ENCODE results near the gene CYFIP2. TPM values are rescaled to one million over a fixed set of nuclear protein-coding genes. Genes with fewer than 3 reads are reported as not detected.

CYFIP2 gene
- total and polyA plus RNA-seq, 2 of the 13 experiments (the other 11 are each of a cell fraction or from before 2014, with no cell fraction given): 22.6 to 30.3 TPM

DNA sequence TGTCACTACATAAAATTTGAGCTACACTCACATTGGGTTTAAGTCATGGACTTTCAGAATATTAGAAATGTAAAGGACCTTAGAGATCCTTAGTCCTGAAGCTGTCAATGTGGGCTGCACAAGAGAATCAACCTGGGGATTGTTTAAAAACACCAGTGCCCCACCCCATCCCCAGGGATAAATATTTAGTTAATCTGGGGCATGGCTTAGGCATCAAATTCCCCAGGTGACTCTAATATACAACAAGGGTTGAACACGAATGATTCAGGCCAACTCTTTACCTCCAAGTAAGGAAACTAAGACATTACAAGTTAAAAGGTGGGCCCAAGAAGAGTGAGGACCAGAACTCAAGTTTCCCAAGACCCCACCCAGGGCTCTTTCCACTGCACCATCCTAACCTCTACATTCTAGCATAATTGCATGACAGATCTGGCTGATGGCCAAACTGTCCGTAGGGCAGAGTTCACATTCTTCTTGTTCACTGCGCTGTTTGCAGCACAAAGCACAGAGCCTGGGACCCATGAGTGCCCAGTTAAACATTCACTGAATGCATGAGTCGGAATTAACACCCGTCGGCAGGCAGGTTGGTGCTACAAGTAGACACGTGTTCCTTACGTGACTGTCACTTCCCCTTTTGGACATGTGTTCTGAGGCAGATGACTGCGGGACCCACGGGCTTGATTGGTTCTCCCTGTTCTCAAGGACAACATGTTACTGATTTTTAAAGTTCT lies 25.2 kb downstream of the CYFIP2 start (continued):
- TF ChIP-seq, protein P1, sequence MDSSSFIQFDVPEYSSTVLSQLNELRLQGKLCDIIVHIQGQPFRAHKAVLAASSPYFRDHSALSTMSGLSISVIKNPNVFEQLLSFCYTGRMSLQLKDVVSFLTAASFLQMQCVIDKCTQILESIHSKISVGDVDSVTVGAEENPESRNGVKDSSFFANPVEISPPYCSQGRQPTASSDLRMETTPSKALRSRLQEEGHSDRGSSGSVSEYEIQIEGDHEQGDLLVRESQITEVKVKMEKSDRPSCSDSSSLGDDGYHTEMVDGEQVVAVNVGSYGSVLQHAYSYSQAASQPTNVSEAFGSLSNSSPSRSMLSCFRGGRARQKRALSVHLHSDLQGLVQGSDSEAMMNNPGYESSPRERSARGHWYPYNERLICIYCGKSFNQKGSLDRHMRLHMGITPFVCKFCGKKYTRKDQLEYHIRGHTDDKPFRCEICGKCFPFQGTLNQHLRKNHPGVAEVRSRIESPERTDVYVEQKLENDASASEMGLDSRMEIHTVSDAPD (CRISPR knock-in tag; IDR thresholded peaks at IDR 0.05): peak; percentile 93
- TF ChIP-seq NR2F2 (IDR thresholded peaks at IDR 0.05; ENCODE audit: borderline replicate concordance, low read depth) (peak; percentile 72; the same call in 1 of the 2 replicates), HMG20A (CRISPR knock-in tag; IDR thresholded peaks at IDR 0.05; ENCODE audit: borderline replicate concordance) (peak; percentile 92), ZNF788 (CRISPR knock-in tag; IDR thresholded peaks at IDR 0.05; ENCODE audit: borderline replicate concordance) (peak; percentile 93; the same call in 1 of the 2 replicates), KLF15 (CRISPR knock-in tag; IDR thresholded peaks at IDR 0.05; ENCODE audit: borderline replicate concordance) (no peak; the same call in 1 of the 2 replicates), MEIS1 (CRISPR knock-in tag; IDR thresholded peaks at IDR 0.05; ENCODE audit: borderline replicate concordance) (peak; percentile 99), POGZ (CRISPR knock-in tag; IDR thresholded peaks at IDR 0.05) (peak; percentile 94), PHF5A (CRISPR knock-in tag; IDR thresholded peaks at IDR 0.05; ENCODE audit: low read depth, unreplicated experiment) (peak; percentile 85), ZNF644 (CRISPR knock-in tag; IDR thresholded peaks at IDR 0.05; ENCODE audit: low read depth) (peak; percentile 87), KDM2A (CRISPR knock-in tag; IDR thresholded peaks at IDR 0.05; ENCODE audit: borderline replicate concordance, low read depth) (peak; percentile 83), FOXA3 (CRISPR knock-in tag; IDR thresholded peaks at IDR 0.05) (peak; percentile 90), BRD4 (CRISPR knock-in tag; IDR thresholded peaks at IDR 0.05) (no peak), TEAD3 (CRISPR knock-in tag; optimal IDR thresholded peaks at IDR 0.05; ENCODE audit: borderline replicate concordance) (peak; percentile 99), ZNF496 (CRISPR knock-in tag; IDR thresholded peaks at IDR 0.05; ENCODE audit: insufficient replicate concordance) (no peak), ZNF567 (CRISPR knock-in tag; IDR thresholded peaks at IDR 0.05; ENCODE audit: borderline replicate concordance) (no peak), SCMH1 (CRISPR knock-in tag; IDR thresholded peaks at IDR 0.05; ENCODE audit: borderline replicate concordance) (no peak), CHD4 (IDR thresholded peaks at IDR 0.05; ENCODE audit: borderline replicate concordance, low read length) (peak; percentile 82; the same call in 1 of the 2 replicates), MTA1 (CRISPR knock-in tag; IDR thresholded peaks at IDR 0.05; ENCODE audit: borderline replicate concordance) (0 out of 2 replicates have a peak, but pooled peaks have one; percentile 65), ZEB1 (IDR thresholded peaks at IDR 0.05; ENCODE audit: insufficient replicate concordance, low read depth) (peak; percentile 33), SALL1 (CRISPR knock-in tag; IDR thresholded peaks at IDR 0.05) (peak; percentile 100), ZSCAN22 (CRISPR knock-in tag; IDR thresholded peaks at IDR 0.05) (no peak; the same call in 1 of the 2 replicates), ZNF354B (CRISPR knock-in tag; IDR thresholded peaks at IDR 0.05) (peak; percentile 77; the same call in 1 of the 2 replicates), ZNF124 (CRISPR knock-in tag; IDR thresholded peaks at IDR 0.05) (peak; percentile 84; the same call in 1 of the 2 replicates)
- TF ChIP-seq, protein P2, sequence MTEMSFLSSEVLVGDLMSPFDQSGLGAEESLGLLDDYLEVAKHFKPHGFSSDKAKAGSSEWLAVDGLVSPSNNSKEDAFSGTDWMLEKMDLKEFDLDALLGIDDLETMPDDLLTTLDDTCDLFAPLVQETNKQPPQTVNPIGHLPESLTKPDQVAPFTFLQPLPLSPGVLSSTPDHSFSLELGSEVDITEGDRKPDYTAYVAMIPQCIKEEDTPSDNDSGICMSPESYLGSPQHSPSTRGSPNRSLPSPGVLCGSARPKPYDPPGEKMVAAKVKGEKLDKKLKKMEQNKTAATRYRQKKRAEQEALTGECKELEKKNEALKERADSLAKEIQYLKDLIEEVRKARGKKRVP (CRISPR knock-in tag; IDR thresholded peaks at IDR 0.05): peak in 1 of 2 experiments; percentile 77; a peak in 2 of 4 replicates
- TF ChIP-seq, protein P3, sequence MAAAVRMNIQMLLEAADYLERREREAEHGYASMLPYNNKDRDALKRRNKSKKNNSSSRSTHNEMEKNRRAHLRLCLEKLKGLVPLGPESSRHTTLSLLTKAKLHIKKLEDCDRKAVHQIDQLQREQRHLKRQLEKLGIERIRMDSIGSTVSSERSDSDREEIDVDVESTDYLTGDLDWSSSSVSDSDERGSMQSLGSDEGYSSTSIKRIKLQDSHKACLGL (CRISPR knock-in tag; IDR thresholded peaks at IDR 0.05): peak; percentile 83
- TF ChIP-seq, protein P4, sequence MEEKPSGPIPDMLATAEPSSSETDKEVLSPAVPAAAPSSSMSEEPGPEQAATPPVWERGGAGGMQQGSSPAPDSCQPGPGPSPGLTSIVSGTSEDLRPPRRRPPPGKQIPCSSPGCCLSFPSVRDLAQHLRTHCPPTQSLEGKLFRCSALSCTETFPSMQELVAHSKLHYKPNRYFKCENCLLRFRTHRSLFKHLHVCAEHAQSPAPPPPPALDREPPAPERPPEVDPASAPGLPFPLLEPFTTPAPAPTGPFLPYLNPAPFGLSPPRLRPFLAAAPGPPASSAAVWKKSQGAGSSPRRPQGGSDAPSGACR (CRISPR knock-in tag; IDR thresholded peaks at IDR 0.05): peak; percentile 47; the same call in 1 of the 2 replicates
- TF ChIP-seq, protein P5, sequence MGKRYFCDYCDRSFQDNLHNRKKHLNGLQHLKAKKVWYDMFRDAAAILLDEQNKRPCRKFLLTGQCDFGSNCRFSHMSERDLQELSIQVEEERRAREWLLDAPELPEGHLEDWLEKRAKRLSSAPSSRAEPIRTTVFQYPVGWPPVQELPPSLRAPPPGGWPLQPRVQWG (CRISPR knock-in tag; IDR thresholded peaks at IDR 0.05; ENCODE audit: borderline replicate concordance, low read depth): no peak
